Measurements from ENCODE around the gene EME2. TPM values are rescaled to one million over a fixed set of nuclear protein-coding genes. Genes with fewer than 3 reads are reported as not detected.
"Not testable (repeated sequence)": the region's sequence is repeated elsewhere in the genome, so short reads cannot be mapped to it uniquely, and the experiment has no call there.

EME2 gene
- polyA plus RNA-seq, 1 donor from 2014 or later, result 21.2 TPM

DNA sequence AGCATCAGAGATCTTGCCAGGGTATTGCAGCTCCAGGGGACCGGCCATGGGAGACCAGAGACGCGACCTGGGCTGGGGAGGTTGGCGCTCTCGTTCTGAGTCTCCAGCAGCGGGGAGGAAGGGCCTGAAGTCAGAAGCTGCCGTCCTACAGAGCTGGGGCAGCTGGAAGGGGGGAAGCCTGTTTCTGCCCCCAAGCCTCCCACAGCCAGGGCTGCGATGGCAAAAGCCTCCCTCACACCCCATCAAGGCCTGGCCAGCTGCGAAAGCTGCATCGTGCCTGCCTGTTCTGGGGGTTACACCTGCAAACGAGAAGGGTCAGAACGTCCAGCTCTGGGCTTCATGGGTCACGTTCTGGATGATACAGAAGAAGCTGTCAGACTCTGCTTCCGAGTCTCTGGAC, 40.5 kb upstream of the EME2 start:
- Histone ChIP-seq H4K20me1 (ENCODE audit: insufficient read depth) (no peaks in the 10 kb centered on the region), H3K27ac (ENCODE audit: low read length) (no peak overlapping the region)

DNA sequence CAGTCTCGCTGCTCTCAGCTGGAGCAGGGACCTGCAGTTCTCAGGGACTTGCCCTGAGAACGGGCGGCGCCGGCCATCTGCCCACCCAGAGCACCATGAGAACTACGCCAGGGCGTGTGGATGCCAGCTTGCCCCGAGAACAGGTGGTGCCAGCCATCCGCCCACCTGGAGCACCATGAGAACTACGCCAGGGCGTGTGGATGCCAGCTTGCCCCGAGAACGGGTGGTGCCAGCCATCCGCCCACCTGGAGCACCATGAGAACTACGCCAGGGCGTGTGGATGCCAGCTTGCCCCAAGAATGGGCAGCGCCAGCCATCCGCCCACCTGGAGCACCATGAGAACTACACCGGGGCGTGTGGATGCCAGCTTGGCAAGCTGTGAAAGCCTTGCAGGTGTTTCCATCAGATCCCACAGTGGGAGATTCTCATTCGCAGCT, 40.0 kb upstream of the EME2 start:
- H3K4me3 ChIP-seq (ENCODE audit: low read length); H3K79me2 ChIP-seq (replicated peaks; ENCODE audit: insufficient read depth, low read length); H3K9me3 ChIP-seq (ENCODE audit: low read length); H3K4me2 ChIP-seq (ENCODE audit: low read length); H4K20me1 ChIP-seq (ENCODE audit: insufficient read depth); H3K9me2 ChIP-seq (ENCODE audit: insufficient read depth, low read length); H3K27ac ChIP-seq (ENCODE audit: low read length); H3K27me3 ChIP-seq (ENCODE audit: insufficient read depth, low read depth, low read length); H3K9ac ChIP-seq (ENCODE audit: low read length); H2AFZ ChIP-seq (ENCODE audit: low read depth, low read length); H3F3A ChIP-seq (ENCODE audit: insufficient read depth, low read length, poor library complexity, severe bottlenecking): not testable (repeated sequence)
- H3K36me3 ChIP-seq (ENCODE audit: insufficient read depth, low read length), result peaks cover 12% of the 10 kb centered on the region

More for the DNA sequence above, 40.5 kb upstream of the EME2 start:
- Histone ChIP-seq H3K9me2 (ENCODE audit: insufficient read depth, low read length) (no peaks in the 10 kb centered on the region), H3K4me3 (ENCODE audit: low read length) (no peak overlapping the region), H3K27me3 (ENCODE audit: insufficient read depth, low read depth, low read length) (no peaks in the 10 kb centered on the region), H3F3A (ENCODE audit: insufficient read depth, low read length, poor library complexity, severe bottlenecking) (no peaks in the 10 kb centered on the region), H2AFZ (ENCODE audit: low read depth, low read length) (no peak overlapping the region), H3K9ac (ENCODE audit: low read length) (no peak overlapping the region), H3K4me2 (ENCODE audit: low read length) (no peak overlapping the region), H3K9me3 (ENCODE audit: low read length) (no peaks in the 10 kb centered on the region), H3K79me2 (replicated peaks; ENCODE audit: insufficient read depth, low read length) (no peaks in the 10 kb centered on the region), H3K36me3 (ENCODE audit: insufficient read depth, low read length) (peaks cover 12% of the 10 kb centered on the region)
- no peak for TF ChIP-seq MXI1 (conservative IDR thresholded peaks at IDR 0.05; ENCODE audit: poor library complexity, severe bottlenecking)
- no peak for TF ChIP-seq POLR2AphosphoS5 (IDR thresholded peaks at IDR 0.05)
- TF ChIP-seq, protein P1, sequence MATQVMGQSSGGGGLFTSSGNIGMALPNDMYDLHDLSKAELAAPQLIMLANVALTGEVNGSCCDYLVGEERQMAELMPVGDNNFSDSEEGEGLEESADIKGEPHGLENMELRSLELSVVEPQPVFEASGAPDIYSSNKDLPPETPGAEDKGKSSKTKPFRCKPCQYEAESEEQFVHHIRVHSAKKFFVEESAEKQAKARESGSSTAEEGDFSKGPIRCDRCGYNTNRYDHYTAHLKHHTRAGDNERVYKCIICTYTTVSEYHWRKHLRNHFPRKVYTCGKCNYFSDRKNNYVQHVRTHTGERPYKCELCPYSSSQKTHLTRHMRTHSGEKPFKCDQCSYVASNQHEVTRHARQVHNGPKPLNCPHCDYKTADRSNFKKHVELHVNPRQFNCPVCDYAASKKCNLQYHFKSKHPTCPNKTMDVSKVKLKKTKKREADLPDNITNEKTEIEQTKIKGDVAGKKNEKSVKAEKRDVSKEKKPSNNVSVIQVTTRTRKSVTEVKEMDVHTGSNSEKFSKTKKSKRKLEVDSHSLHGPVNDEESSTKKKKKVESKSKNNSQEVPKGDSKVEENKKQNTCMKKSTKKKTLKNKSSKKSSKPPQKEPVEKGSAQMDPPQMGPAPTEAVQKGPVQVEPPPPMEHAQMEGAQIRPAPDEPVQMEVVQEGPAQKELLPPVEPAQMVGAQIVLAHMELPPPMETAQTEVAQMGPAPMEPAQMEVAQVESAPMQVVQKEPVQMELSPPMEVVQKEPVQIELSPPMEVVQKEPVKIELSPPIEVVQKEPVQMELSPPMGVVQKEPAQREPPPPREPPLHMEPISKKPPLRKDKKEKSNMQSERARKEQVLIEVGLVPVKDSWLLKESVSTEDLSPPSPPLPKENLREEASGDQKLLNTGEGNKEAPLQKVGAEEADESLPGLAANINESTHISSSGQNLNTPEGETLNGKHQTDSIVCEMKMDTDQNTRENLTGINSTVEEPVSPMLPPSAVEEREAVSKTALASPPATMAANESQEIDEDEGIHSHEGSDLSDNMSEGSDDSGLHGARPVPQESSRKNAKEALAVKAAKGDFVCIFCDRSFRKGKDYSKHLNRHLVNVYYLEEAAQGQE (IDR thresholded peaks at IDR 0.05; ENCODE audit: borderline replicate concordance), result no peak
- no peak for TF ChIP-seq SMC3 (conservative IDR thresholded peaks at IDR 0.05; ENCODE audit: poor library complexity)
- TF ChIP-seq EP300 (conservative IDR thresholded peaks at IDR 0.05; ENCODE audit: poor library complexity, severe bottlenecking), result no peak
- no peak for TF ChIP-seq RAD21 (conservative IDR thresholded peaks at IDR 0.05)
- TF ChIP-seq, protein P2, sequence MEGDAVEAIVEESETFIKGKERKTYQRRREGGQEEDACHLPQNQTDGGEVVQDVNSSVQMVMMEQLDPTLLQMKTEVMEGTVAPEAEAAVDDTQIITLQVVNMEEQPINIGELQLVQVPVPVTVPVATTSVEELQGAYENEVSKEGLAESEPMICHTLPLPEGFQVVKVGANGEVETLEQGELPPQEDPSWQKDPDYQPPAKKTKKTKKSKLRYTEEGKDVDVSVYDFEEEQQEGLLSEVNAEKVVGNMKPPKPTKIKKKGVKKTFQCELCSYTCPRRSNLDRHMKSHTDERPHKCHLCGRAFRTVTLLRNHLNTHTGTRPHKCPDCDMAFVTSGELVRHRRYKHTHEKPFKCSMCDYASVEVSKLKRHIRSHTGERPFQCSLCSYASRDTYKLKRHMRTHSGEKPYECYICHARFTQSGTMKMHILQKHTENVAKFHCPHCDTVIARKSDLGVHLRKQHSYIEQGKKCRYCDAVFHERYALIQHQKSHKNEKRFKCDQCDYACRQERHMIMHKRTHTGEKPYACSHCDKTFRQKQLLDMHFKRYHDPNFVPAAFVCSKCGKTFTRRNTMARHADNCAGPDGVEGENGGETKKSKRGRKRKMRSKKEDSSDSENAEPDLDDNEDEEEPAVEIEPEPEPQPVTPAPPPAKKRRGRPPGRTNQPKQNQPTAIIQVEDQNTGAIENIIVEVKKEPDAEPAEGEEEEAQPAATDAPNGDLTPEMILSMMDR (IDR thresholded peaks at IDR 0.05; ENCODE audit: poor library complexity, severe bottlenecking), result no peak
- TF ChIP-seq EZH2 (IDR thresholded peaks at IDR 0.05; ENCODE audit: borderline replicate concordance, insufficient read depth, low read length, poor library complexity, severe bottlenecking), result no peak
- no peak for TF ChIP-seq TAF1 (IDR thresholded peaks at IDR 0.05; ENCODE audit: low read depth)

DNA sequence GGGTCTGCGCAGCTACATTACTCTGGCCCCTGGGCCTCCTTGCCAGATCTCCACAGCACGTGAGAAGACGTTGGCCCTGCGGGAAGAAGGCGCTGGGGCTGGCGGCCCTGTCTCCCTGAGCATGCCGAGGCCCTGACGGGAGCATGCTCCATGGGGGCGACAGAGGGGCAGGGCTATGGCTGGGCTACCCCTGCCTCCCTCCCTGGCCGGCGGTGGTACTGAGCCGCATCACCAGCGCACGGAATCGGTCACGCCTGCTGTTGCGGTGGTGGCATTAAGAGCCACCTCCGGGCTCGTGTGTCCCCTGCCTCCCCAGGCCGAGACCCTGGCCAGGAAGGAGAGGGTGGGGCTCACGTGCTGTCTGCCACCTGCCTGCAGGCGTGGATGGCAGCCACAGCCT, 38.5 kb upstream of the EME2 start:
- H3K36me3 ChIP-seq (ENCODE audit: insufficient read depth, low read length), result peaks cover 12% of the 10 kb centered on the region
- no peak overlapping the region for H3K4me3 ChIP-seq (ENCODE audit: low read length)
- no peaks in the 10 kb centered on the region for H4K20me1 ChIP-seq (ENCODE audit: insufficient read depth)
- no peaks in the 10 kb centered on the region for H3K9me2 ChIP-seq (ENCODE audit: insufficient read depth, low read length)
- no peaks in the 10 kb centered on the region for H3F3A ChIP-seq (ENCODE audit: insufficient read depth, low read length, poor library complexity, severe bottlenecking)
- H3K27ac ChIP-seq (ENCODE audit: low read length), result no peak overlapping the region
- H2AFZ ChIP-seq (ENCODE audit: low read depth, low read length), result no peak overlapping the region
- H3K27me3 ChIP-seq (ENCODE audit: insufficient read depth, low read depth, low read length), result no peaks in the 10 kb centered on the region
- TF ChIP-seq EZH2 (IDR thresholded peaks at IDR 0.05; ENCODE audit: borderline replicate concordance, insufficient read depth, low read length, poor library complexity, severe bottlenecking) (no peak), EP300 (conservative IDR thresholded peaks at IDR 0.05; ENCODE audit: poor library complexity, severe bottlenecking) (no peak), POLR2AphosphoS5 (IDR thresholded peaks at IDR 0.05) (no peak), RAD21 (conservative IDR thresholded peaks at IDR 0.05) (no peak), SMC3 (conservative IDR thresholded peaks at IDR 0.05; ENCODE audit: poor library complexity) (no peak), MXI1 (conservative IDR thresholded peaks at IDR 0.05; ENCODE audit: poor library complexity, severe bottlenecking) (no peak), TAF1 (IDR thresholded peaks at IDR 0.05; ENCODE audit: low read depth) (no peak)
- TF ChIP-seq, protein P1 (IDR thresholded peaks at IDR 0.05; ENCODE audit: borderline replicate concordance), result no peak
- TF ChIP-seq, protein P2 (IDR thresholded peaks at IDR 0.05; ENCODE audit: poor library complexity, severe bottlenecking), result no peak
- no peaks in the 10 kb centered on the region for H3K79me2 ChIP-seq (replicated peaks; ENCODE audit: insufficient read depth, low read length)
- no peaks in the 10 kb centered on the region for H3K9me3 ChIP-seq (ENCODE audit: low read length)
- H3K9ac ChIP-seq (ENCODE audit: low read length), result no peak overlapping the region
- H3K4me2 ChIP-seq (ENCODE audit: low read length), result no peak overlapping the region
